Mucosa of descending colon (tissue), 3 donors: ENCODE results near the gene CDK14. TPM values are rescaled to one million over a fixed set of nuclear protein-coding genes. Genes with fewer than 3 reads are reported as not detected.

Experiments
- ATAC-seq: fragments of 200-7000 bp; cut with Tn5 transposase; one replicate; pipeline ENCODE4 v1.9.1; 2020; ENCODE audit warnings: mild to moderate bottlenecking, moderate library complexity
- DNase-seq, 3 donors: peaks; one replicate each; pipeline ENCODE4 v3.0.0-alpha.2; 2020
- H3K36me3 ChIP-seq: fragments of 200-600 bp; one replicate; pipeline ENCODE4 v1.8.0; 2021; ENCODE audit warnings: low read depth, mild to moderate bottlenecking
- H3K4me1 ChIP-seq: fragments of 200-600 bp; one replicate; pipeline ENCODE4 v1.8.0; 2021; ENCODE audit warnings: low read depth, mild to moderate bottlenecking
- H3K4me3 ChIP-seq: fragments of 200-600 bp; one replicate; pipeline ENCODE4 v1.8.0; 2021; ENCODE audit warnings: mild to moderate bottlenecking
- H3K9me3 ChIP-seq: fragments of 200-600 bp; one replicate; pipeline ENCODE4 v1.8.0; 2021; ENCODE audit warnings: mild to moderate bottlenecking
- intact Hi-C, 2 donors: fragments of 100-400 bp; cut with DNase I in 1 of 2; cut with micrococcal nuclease in 1 of 2; formaldehyde crosslinking; loops; one replicate each; pipeline versions ENCODE4 v1.11.0 to v1.11.1; 2022; cut with DNase I, micrococcal nuclease
- total RNA-seq, 3 donors: library from RNA; stranded (reverse); fragmentation: NEBNext Ultra II Directional in 2 of 3; extraction: Animal tissue kit (Norgen Biotek cat#: 25700) in 2 of 3; gene quantifications; one replicate each; pipeline versions ENCODE4 v1.2.1 to v1.2.4, GENCODE V29; 2021 to 2023
- TF ChIP-seq, protein P1 (sequence below): fragments of 200-600 bp; IDR thresholded peaks from one replicate; pipeline ENCODE4 v1.8.0; 2022; ENCODE audit warnings: antibody characterized with exemption, mild to moderate bottlenecking
- donor health status: DM: no; HTN: no; CAD: no; lungs with moderate emphysema.
- donor health status: DM: no; HTN: no; CAD: no.
- donor health status: DM: no; HTN: yes; CAD: no.

Gene CDK14
- total RNA-seq, 3 donors from 2014 or later = 5.4 to 24.4 (median 5.6) TPM

DNA sequence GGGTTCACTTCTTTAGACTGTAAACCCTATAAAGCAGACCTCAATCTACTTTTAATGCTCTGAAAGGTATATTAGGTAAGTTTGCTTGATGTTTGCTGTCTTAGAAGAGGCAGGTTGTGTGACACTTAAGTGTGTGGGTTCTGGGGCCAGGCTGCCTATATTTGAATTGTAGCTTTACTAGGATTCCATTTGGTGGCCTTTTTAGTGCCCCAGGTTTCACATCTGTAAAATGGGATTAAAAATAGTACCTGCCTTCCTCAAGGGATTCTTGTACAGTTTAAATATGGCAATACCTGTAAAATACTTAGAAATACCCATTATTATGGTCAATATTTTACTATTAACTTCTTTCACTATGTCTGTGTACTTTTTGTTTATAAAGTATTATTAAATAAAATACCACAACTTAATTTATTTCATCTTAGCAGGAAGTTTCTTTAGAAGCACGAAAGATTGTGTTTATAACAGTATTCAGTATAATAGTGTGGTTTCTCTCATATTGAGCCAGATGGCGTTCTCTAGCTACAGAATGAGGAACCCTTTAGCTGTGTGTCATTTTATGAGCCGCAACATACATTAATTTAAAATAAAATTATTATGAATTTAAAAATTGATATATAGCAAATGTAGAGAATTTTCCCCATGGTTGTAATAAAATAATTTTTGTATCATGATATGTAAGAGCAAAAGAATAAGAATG, 94.2 kb downstream of the CDK14 start:
- Histone ChIP-seq H3K4me3 (no peak overlapping the region), H3K9me3 (no peaks in the 10 kb centered on the region), H3K4me1 (no peaks in the 10 kb centered on the region), H3K36me3 (no peaks in the 10 kb centered on the region)
- no peak for ATAC-seq
- intact Hi-C loops = no loop called here
- TF ChIP-seq, protein P1, sequence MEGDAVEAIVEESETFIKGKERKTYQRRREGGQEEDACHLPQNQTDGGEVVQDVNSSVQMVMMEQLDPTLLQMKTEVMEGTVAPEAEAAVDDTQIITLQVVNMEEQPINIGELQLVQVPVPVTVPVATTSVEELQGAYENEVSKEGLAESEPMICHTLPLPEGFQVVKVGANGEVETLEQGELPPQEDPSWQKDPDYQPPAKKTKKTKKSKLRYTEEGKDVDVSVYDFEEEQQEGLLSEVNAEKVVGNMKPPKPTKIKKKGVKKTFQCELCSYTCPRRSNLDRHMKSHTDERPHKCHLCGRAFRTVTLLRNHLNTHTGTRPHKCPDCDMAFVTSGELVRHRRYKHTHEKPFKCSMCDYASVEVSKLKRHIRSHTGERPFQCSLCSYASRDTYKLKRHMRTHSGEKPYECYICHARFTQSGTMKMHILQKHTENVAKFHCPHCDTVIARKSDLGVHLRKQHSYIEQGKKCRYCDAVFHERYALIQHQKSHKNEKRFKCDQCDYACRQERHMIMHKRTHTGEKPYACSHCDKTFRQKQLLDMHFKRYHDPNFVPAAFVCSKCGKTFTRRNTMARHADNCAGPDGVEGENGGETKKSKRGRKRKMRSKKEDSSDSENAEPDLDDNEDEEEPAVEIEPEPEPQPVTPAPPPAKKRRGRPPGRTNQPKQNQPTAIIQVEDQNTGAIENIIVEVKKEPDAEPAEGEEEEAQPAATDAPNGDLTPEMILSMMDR = no peak
- no peak for DNase-seq

DNA sequence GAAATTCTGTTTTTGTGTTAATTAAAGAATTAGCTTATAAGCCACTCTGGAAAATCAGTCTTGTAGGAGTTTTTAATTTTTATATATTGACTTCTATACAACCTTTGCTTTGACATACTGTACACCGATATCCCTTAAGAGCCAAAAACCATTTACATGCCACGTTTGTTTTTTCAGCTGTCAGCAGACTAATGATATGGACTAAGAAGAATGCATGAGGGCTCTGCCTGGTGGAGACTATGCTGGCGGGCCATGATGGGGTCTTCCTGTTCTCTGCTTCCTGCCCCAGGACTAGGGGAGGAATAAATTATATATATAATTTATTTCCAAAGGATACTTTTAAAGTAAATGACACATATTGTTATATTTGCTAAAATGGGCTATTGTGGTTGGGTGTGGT, 96.3 kb downstream of the CDK14 start:
- DNase-seq = no peak
- intact Hi-C loops = no loop called here
- Histone ChIP-seq H3K36me3 (no peaks in the 10 kb centered on the region), H3K4me3 (no peak overlapping the region), H3K9me3 (no peaks in the 10 kb centered on the region), H3K4me1 (no peaks in the 10 kb centered on the region)
- ATAC-seq = no peak
- TF ChIP-seq, protein P1 = no peak

DNA sequence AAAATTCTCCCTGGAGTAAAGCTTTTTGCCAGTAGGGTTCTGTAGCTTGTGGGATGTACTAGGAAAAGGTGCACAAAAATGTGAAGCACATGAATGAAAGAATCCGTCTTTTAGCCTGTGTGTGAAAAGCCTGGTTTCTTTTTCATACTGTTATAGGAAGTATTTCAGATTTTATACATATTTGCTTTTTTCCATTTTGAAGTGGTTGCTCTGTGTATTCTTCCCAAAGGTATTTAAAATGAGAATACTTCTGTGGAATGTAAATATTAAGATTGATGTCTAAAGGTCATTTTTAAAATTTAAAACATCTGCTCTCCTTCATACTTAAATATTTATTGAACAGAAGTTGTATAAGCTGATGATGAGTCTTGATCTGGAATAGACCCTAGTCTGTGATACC, 96.8 kb downstream of the CDK14 start:
- DNase-seq (no peak), ATAC-seq (no peak)
- Histone ChIP-seq H3K4me3 (no peak overlapping the region), H3K9me3 (no peaks in the 10 kb centered on the region), H3K4me1 (no peaks in the 10 kb centered on the region), H3K36me3 (no peaks in the 10 kb centered on the region)
- intact Hi-C loops = no loop called here
- TF ChIP-seq, protein P1 = no peak

DNA sequence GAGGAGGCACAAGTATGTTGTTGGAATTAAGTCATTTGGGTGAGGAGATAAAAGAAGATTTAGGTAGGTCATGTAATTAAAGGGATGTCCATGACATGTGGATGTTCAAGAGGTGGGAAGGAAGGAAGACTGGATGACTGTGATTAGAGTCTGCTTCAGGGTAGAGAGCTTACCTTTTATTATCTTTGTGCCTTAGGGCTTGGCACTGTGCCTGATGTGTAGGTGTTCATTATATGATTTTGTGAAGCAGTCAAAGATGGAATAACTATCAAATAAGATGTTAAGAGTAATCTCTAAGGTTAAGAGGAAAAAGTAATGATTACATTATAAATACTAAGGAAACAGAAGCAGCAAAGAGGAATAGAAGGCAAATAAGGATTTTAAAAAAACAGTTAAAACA, 97.8 kb downstream of the CDK14 start:
- DNase-seq = no peak
- intact Hi-C loops = no loop called here
- Histone ChIP-seq H3K4me1 (no peaks in the 10 kb centered on the region), H3K4me3 (no peak overlapping the region), H3K9me3 (no peaks in the 10 kb centered on the region), H3K36me3 (no peaks in the 10 kb centered on the region)
- TF ChIP-seq, protein P1 = no peak
- no peak for ATAC-seq

DNA sequence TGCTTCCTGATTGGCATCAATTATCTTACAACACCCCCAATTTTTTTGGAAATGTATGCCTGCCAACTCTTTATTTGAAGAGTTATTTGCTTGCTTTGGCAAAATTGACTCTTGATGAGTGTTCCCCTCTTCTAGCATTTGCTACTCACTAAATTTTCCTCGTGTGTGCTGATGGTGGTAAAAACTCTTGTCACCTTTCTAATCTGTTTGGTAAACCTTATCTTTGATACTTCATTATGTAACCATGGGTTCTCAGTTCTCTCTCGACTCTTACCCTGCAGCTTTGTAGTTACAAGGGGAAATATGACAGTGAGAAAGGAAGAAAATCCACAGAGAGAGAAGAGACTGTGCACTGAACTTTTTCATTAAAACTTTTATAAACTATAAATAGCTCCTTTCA, 102.5 kb downstream of the CDK14 start:
- Histone ChIP-seq H3K9me3 (no peaks in the 10 kb centered on the region), H3K4me1 (no peaks in the 10 kb centered on the region), H3K4me3 (no peak overlapping the region), H3K36me3 (no peaks in the 10 kb centered on the region)
- TF ChIP-seq, protein P1 = no peak
- ATAC-seq (no peak), DNase-seq (no peak)
- intact Hi-C loops = no loop called here

DNA sequence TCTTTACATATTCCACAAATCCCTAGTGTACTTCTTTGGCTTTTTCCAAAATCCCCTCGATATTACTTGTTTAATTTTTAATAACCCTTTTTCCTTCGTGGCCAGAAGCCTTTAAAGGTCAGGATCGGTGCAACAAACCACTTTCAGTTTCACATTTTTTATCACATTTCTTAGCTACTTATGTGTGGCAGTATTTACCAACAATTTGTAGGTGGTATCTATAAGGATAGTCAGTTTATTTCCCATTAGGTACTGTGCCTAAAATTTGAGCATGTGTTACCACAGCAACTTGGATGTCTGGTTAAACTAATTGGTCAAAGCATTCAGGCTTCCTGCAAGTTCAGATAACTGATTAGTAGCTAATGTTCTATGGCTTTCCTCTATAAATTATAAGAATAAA, 104.9 kb downstream of the CDK14 start:
- Histone ChIP-seq H3K4me1 (no peaks in the 10 kb centered on the region), H3K9me3 (no peaks in the 10 kb centered on the region), H3K36me3 (no peaks in the 10 kb centered on the region), H3K4me3 (no peak overlapping the region)
- DNase-seq (no peak), ATAC-seq (no peak)
- intact Hi-C loops = no loop called here
- TF ChIP-seq, protein P1 = no peak
